Thymus (tissue), 14 donors: ENCODE measurements around the gene TARS2. TPM values are rescaled to one million over a fixed set of nuclear protein-coding genes. Genes with fewer than 3 reads are reported as not detected.
A peak's percentile ranks its signal among the peaks of the same experiment; 100 is the strongest.

Experiments used
- DNase-seq, 9 donors: peaks; one replicate each; pipeline ENCODE4 v3.0.0-alpha.2; 2013; ENCODE audit warnings: low spot score in 9 of 9, low read depth in 6 of 9, missing footprints in 1 of 9
- H3K27ac ChIP-seq, 2 donors: one replicate each; pipeline ENCODE4 v1.5.1; 2013; ENCODE audit warnings: control low read depth in 1 of 2, low read depth in 1 of 2, low read length in 1 of 2, mild to moderate bottlenecking in 1 of 2, moderate library complexity in 1 of 2
- H3K27me3 ChIP-seq, 2 donors: one replicate each; pipeline ENCODE4 v1.5.1; 2013; ENCODE audit warnings: low read length in 1 of 2; ENCODE audit not compliant: control insufficient read depth in 2 of 2, insufficient read depth in 1 of 2
- H3K36me3 ChIP-seq, 2 donors: one replicate each; pipeline ENCODE4 v1.5.1; 2013; ENCODE audit warnings: low read length in 1 of 2, mild to moderate bottlenecking in 1 of 2, moderate library complexity in 1 of 2; ENCODE audit not compliant: control insufficient read depth in 2 of 2, insufficient read depth in 2 of 2
- H3K4me1 ChIP-seq, 2 donors: one replicate each; pipeline ENCODE4 v1.5.1; 2013; ENCODE audit warnings: low read length in 2 of 2; ENCODE audit not compliant: control insufficient read depth in 2 of 2, insufficient read depth in 2 of 2
- H3K4me3 ChIP-seq, 2 donors: one replicate each; pipeline ENCODE4 v1.5.1; 2013; ENCODE audit warnings: low read length in 2 of 2, control low read depth in 1 of 2, mild to moderate bottlenecking in 1 of 2
- H3K9me3 ChIP-seq, 2 donors: one replicate each; pipeline ENCODE4 v1.5.1; 2013; ENCODE audit warnings: low read length in 1 of 2, mild to moderate bottlenecking in 1 of 2; ENCODE audit not compliant: control insufficient read depth in 2 of 2, insufficient read depth in 1 of 2
- WGBS: extraction: QIAGEN DNeasy Blood & Tissue Kit; methylation state at CpG from one replicate; pipeline ENCODE4 v1.1.7; 2013; 5-methylcytosine and 5-hydroxymethylcytosine counted together
- long read RNA-seq, 10 donors: transcript quantifications; one replicate each; lab custom pipeline, GENCODE V29; 2026
- polyA plus RNA-seq: library from polyadenylated mRNA; stranded (reverse); fragments of 200-250 nt; gene quantifications from one replicate; pipeline ENCODE4 v1.2.3, GENCODE V29; 2013
- total RNA-seq: library from RNA; stranded (reverse); fragments of 120-200 nt; gene quantifications from one replicate; pipeline ENCODE4 v1.2.4, GENCODE V29; 2013
- donor health status: healthy.

Gene TARS2, protein sequence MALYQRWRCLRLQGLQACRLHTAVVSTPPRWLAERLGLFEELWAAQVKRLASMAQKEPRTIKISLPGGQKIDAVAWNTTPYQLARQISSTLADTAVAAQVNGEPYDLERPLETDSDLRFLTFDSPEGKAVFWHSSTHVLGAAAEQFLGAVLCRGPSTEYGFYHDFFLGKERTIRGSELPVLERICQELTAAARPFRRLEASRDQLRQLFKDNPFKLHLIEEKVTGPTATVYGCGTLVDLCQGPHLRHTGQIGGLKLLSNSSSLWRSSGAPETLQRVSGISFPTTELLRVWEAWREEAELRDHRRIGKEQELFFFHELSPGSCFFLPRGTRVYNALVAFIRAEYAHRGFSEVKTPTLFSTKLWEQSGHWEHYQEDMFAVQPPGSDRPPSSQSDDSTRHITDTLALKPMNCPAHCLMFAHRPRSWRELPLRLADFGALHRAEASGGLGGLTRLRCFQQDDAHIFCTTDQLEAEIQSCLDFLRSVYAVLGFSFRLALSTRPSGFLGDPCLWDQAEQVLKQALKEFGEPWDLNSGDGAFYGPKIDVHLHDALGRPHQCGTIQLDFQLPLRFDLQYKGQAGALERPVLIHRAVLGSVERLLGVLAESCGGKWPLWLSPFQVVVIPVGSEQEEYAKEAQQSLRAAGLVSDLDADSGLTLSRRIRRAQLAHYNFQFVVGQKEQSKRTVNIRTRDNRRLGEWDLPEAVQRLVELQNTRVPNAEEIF
- 12.6 TPM for total RNA-seq
- polyA plus RNA-seq = 17.5 TPM
- long read RNA-seq, donor 1 = 0 reads
- long read RNA-seq, donor 2, partial matches to known transcripts = 0 of 11 reads
- long read RNA-seq, donor 2, other reads (novel, unspliced or antisense) = 0 of 11 reads
- long read RNA-seq, donor 3, partial matches to known transcripts = 0 of 4 reads
- long read RNA-seq, donor 3, other reads (novel, unspliced or antisense) = 0 of 4 reads
- long read RNA-seq, donor 4, partial matches to known transcripts = 0 of 7 reads
- long read RNA-seq, donor 4, other reads (novel, unspliced or antisense) = 5 of 7 reads
- long read RNA-seq, donor 5, transcript TARS2-204 (18 exons, 2,729 nt) = major isoform, 6 of 9 reads
- long read RNA-seq, donor 5, partial matches to known transcripts = 0 of 9 reads
- long read RNA-seq, donor 5, other reads (novel, unspliced or antisense) = 0 of 9 reads
- long read RNA-seq, donor 6 = 0 reads
- long read RNA-seq, donor 7, partial matches to known transcripts = 0 of 1 reads
- long read RNA-seq, donor 7, other reads (novel, unspliced or antisense) = 0 of 1 reads
- long read RNA-seq, donor 8 = 0 reads
- long read RNA-seq, donor 9, partial matches to known transcripts = 0 of 3 reads
- long read RNA-seq, donor 9, other reads (novel, unspliced or antisense) = 0 of 3 reads
- long read RNA-seq, donor 10, partial matches to known transcripts = 0 of 2 reads
- long read RNA-seq, donor 10, other reads (novel, unspliced or antisense) = 0 of 2 reads

- Histone ChIP-seq H3K4me1 (peaks cover 6 to 8% of the 10 kb centered on the region in 2 donors), H3K9me3 (no peaks in the 10 kb centered on the region), H3K27me3 (no peaks in the 10 kb centered on the region), H3K36me3 (peaks cover 13 to 17% of the 10 kb centered on the region in 2 donors), H3K27ac (peak within 1 kb of the TSS; percentile 60 to 81), H3K4me3 (peak within 1 kb of the TSS; percentile 68 to 87)
- peak; percentile 88 to 99 (median 97) for DNase-seq
- WGBS = under 1% methylated on average over 30 of the region's 30 CpGs
Measured at GRCh38 chr1:150486966-150487762, at the start of gene TARS2. TSS of gene TARS2 (plus strand) at chr1:150487419. CDS start at chr1:150487451, 32 bp downstream.

GRCh38 chr1:150441121-150441520, 46.1 kb upstream of the TARS2 start:
- DNase-seq = no peak
- Histone ChIP-seq H3K36me3 (peaks cover 6 to 45% of the 10 kb centered on the region in 2 donors), H3K9me3 (no peaks in the 10 kb centered on the region), H3K27ac (no peak overlapping the region), H3K4me1 (no peaks in the 10 kb centered on the region), H3K27me3 (no peaks in the 10 kb centered on the region), H3K4me3 (no peak overlapping the region)
- over 99% methylated on average over 2 of the region's 2 CpGs for WGBS

GRCh38 chr1:150444232-150444631, 43.0 kb upstream of the TARS2 start:
- H3K36me3 ChIP-seq = peaks cover 13 to 66% of the 10 kb centered on the region in 2 donors
- WGBS = 99% methylated on average over 1 of the region's 1 CpG

DNA sequence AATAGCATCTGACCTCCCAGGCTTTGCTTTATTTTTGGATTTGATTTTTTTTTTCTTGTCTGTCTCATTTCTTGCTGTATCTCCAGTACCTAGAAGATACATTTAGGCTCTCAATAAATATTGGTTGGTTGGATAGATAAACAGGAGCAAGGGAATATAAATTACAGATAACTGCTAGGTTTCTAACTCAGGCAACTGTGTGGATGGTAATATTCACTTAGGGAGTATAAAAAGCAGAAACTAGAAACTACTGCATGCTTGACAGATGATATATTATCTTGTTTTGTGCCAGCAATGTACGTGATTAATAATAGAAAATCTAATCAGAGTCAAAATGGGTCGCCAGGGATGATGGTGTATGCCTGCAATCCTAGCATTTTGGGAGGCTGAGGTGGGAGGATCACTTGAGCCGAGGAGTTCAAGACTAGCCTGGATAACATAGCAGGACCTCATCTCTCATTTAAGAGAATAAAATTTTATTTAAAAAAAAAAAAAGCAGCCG, 31.0 kb upstream of the TARS2 start:
- DNase-seq = no peak
- H3K27me3 ChIP-seq = no peaks in the 10 kb centered on the region

More at GRCh38 chr1:150444232-150444631, 43.0 kb upstream of the TARS2 start:
- Histone ChIP-seq H3K27me3 (no peaks in the 10 kb centered on the region), H3K4me1 (no peaks in the 10 kb centered on the region), H3K27ac (no peak overlapping the region), H3K4me3 (no peak overlapping the region), H3K9me3 (no peaks in the 10 kb centered on the region)
- no peak for DNase-seq

GRCh38 chr1:150464422-150464826, 22.8 kb upstream of the TARS2 start:
- DNase-seq = peak; percentile 33 to 83 (median 61)
- Histone ChIP-seq H3K4me3 (no peak overlapping the region), H3K27me3 (no peaks in the 10 kb centered on the region), H3K36me3 (peaks cover 21 to 58% of the 10 kb centered on the region in 2 donors), H3K9me3 (no peaks in the 10 kb centered on the region), H3K4me1 (peaks cover 0 to 2% of the 10 kb centered on the region in 2 donors), H3K27ac (no peak overlapping the region)
- 58% methylated on average over 4 of the region's 4 CpGs for WGBS

More for the DNA sequence above, 31.0 kb upstream of the TARS2 start:
- Histone ChIP-seq H3K4me1 (no peaks in the 10 kb centered on the region), H3K4me3 (no peak overlapping the region), H3K9me3 (no peaks in the 10 kb centered on the region), H3K27ac (no peak overlapping the region), H3K36me3 (peaks cover 36 to 60% of the 10 kb centered on the region in 2 donors)
- WGBS = 97% methylated on average over 4 of the region's 4 CpGs

DNA sequence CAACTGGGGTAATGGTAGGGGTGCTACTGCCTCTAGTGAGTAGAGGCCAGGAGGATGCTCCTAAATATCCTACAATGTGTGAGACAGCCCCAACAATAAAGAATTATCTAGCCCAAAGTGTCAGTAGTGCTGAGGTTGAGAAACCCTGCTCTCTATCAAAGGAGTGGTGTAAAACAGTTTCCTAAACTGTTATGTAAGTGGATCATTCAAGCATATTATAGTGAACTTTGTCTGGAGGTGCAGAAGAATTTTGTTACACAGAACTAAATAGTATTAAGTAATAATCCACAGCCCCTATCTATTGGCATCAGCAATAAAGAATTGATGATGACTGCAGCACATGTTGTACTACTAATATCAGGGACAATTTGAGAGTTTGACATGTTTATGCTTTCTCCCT, 20.3 kb upstream of the TARS2 start:
- H3K27me3 ChIP-seq = no peaks in the 10 kb centered on the region
- H3K36me3 ChIP-seq = peaks cover 31 to 67% of the 10 kb centered on the region in 2 donors
- no peaks in the 10 kb centered on the region for H3K9me3 ChIP-seq
- peaks cover 0 to 2% of the 10 kb centered on the region in 2 donors for H3K4me1 ChIP-seq
- no peak for DNase-seq
- no peak overlapping the region for H3K4me3 ChIP-seq
- no peak overlapping the region for H3K27ac ChIP-seq

GRCh38 chr1:150469291-150469690, 17.9 kb upstream of the TARS2 start:
- H3K9me3 ChIP-seq = no peaks in the 10 kb centered on the region
- peaks cover 43 to 70% of the 10 kb centered on the region in 2 donors for H3K36me3 ChIP-seq
- no peak overlapping the region for H3K4me3 ChIP-seq
- no peak overlapping the region for H3K27ac ChIP-seq
- H3K4me1 ChIP-seq = peaks cover 0 to 2% of the 10 kb centered on the region in 2 donors
- DNase-seq = no peak
- H3K27me3 ChIP-seq = no peaks in the 10 kb centered on the region
- 91% methylated on average over 1 of the region's 1 CpG for WGBS
